Small intestine (tissue), 7 donors: Measurements from ENCODE around the gene ADAP1. TPM values are rescaled to one million over a fixed set of nuclear protein-coding genes. Genes with fewer than 3 reads are reported as not detected.
A peak's percentile ranks its signal among the peaks of the same experiment; 100 is the strongest.

Experiments
- DNase-seq, 2 donors: peaks; one replicate each; pipeline versions ENCODE4 v3.0.0 to v3.0.0-alpha.2; 2013
- FAIRE-seq: peaks from 2 replicates; lab custom pipeline; 2012; peaks lifted over from hg19 to GRCh38; lab: Jason Lieb, UNC
- H3K27ac ChIP-seq, 3 donors: one replicate each; pipeline ENCODE4 v1.5.1; 2013; ENCODE audit warnings: low read length in 2 of 3, mild to moderate bottlenecking in 2 of 3, control low read depth in 1 of 3, inconsistent platforms in 1 of 3, low read depth in 1 of 3, moderate library complexity in 1 of 3
- H3K27me3 ChIP-seq, 3 donors: one replicate each; pipeline ENCODE4 v1.6.1; 2013; ENCODE audit warnings: low read length in 3 of 3, inconsistent platforms in 1 of 3; ENCODE audit not compliant: control insufficient read depth in 3 of 3, insufficient read depth in 3 of 3
- H3K36me3 ChIP-seq, 3 donors: one replicate each; pipeline ENCODE4 v1.6.1; 2013; ENCODE audit warnings: low read length in 3 of 3, inconsistent platforms in 1 of 3, low read depth in 1 of 3, mild to moderate bottlenecking in 1 of 3, moderate library complexity in 1 of 3; ENCODE audit not compliant: control insufficient read depth in 3 of 3, insufficient read depth in 2 of 3
- H3K4me1 ChIP-seq, 3 donors: one replicate each; pipeline ENCODE4 v1.6.1; 2013; ENCODE audit warnings: low read length in 2 of 3, inconsistent platforms in 1 of 3, low read depth in 1 of 3, mild to moderate bottlenecking in 1 of 3, moderate library complexity in 1 of 3; ENCODE audit not compliant: control insufficient read depth in 3 of 3, insufficient read depth in 2 of 3
- H3K4me3 ChIP-seq, 3 donors: one replicate each; pipeline ENCODE4 v1.5.1; 2013; ENCODE audit warnings: low read length in 3 of 3, control low read depth in 1 of 3, inconsistent platforms in 1 of 3, low read depth in 1 of 3, mild to moderate bottlenecking in 1 of 3, moderate library complexity in 1 of 3
- H3K9me3 ChIP-seq, 2 donors: one replicate each; pipeline ENCODE4 v1.6.1; 2013; ENCODE audit warnings: low read depth in 1 of 2, low read length in 1 of 2; ENCODE audit not compliant: control insufficient read depth in 2 of 2, insufficient read depth in 1 of 2
- WGBS, 3 donors: extraction: QIAGEN DNeasy Blood & Tissue Kit; methylation state at CpG; one replicate each; pipeline ENCODE4 v1.1.7; 2013; 5-methylcytosine and 5-hydroxymethylcytosine counted together
- polyA plus RNA-seq, 4 donors: library from polyadenylated mRNA; stranded (reverse) in 3 of 4; unstranded in 1 of 4; fragments of 200-250 nt in 3 of 4; fragments of 120-200 nt in 1 of 4; gene quantifications; one replicate each; pipeline versions ENCODE4 v1.2.1 to v1.2.3, GENCODE V29; 2013
- donor health status: healthy with polysubstance abuse.
- donor health status: control.
- donor health status: control.
- donor health status: Bipolar disorder and iron deficiency.
- donor health status: healthy.

ADAP1 gene
- polyA plus RNA-seq, 4 donors = 69.2 to 113 (median 86.7) TPM

DNA sequence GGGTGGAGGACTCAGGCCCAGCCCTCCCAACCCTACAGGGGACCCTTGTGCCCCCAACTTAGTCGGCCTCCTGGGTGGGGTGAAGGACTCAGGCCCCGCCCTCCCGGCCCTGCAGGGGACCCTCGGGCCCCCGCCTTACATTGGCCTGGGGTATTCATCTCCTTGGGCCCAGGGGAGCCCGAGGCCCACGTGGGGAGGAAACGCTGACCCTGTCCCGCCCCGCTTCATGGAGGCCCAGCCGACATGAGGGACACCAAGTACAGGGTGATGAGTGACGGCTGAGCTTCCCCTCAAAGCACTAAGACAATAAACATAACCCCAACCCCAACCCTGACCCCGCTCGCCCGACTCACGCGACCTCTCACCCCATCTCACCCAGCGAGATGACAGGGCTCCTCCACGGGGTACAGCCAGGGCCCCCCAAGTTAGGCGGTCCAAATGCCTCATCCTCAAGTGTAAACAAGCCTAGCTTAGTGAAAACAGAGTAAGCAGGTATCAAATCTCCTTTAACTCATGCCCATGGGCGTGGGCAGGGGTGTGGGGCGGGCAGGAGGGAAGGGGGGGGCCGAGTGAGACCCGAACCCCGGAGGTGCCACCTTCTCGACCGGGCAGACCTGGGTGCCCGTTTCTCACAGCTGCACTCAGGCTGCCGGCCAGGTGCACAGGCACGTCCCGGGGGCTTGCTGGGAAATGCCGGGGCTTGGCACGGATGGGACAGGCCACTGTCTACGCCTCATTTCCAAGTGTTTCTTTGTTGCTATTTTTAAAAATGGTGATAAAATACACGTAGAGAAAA, 36.7 kb upstream of the ADAP1 start:
- Histone ChIP-seq H3K4me1 (peaks cover 0 to 55% (median 0%) of the 10 kb centered on the region in 3 donors), H3K9me3 (no peaks in the 10 kb centered on the region), H3K36me3 (peaks cover 0 to 54% (median 0%) of the 10 kb centered on the region in 3 donors), H3K27ac (peak overlapping the region in 1 of 3 donors; percentile 51), H3K27me3 (peaks cover 0 to 2% (median 0%) of the 10 kb centered on the region in 3 donors), H3K4me3 (no peak overlapping the region)
- FAIRE-seq (no peak), DNase-seq (no peak)
- 14 to 55% (median 52%) methylated on average over 30 to 35 of the region's 35 CpGs for WGBS, 3 donors

DNA sequence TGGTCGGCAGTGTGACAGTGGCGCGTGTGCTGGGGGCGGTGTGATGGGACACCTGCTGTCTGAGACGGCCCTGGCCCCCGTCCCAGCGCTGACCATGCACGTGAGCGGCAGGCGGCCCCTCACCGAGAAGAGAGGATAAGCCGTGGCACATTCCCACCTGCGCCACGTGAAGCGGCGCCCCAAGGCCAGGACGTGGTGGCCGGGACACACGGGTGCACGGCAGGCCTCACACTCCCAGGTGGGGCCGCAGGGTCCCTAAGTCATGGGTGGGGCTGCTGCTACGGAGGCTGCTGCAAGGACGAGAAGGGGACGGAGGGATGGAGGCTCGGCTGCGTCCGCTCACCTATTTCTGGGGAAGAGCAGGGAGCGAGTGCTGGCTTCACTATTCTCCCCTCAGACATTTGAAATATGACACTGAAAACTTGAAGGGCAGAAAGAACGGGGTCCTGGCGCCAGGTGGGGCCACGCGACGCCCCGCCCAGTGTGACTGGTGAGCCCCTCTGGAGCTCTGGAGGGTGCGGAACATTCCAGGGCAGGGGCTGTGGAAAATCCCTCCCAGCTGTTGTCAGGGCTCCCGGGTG, 36.0 kb upstream of the ADAP1 start:
- peaks cover 0 to 62% (median 0%) of the 10 kb centered on the region in 3 donors for H3K4me1 ChIP-seq
- FAIRE-seq = no peak
- peaks cover 0 to 54% (median 0%) of the 10 kb centered on the region in 3 donors for H3K36me3 ChIP-seq
- WGBS, 3 donors = 73 to 84% (median 83%) methylated on average over 29 to 36 of the region's 36 CpGs
- H3K27me3 ChIP-seq = peaks cover 0 to 2% (median 0%) of the 10 kb centered on the region in 3 donors
- H3K27ac ChIP-seq = peak overlapping the region in 1 of 3 donors; percentile 51
- no peak overlapping the region for H3K4me3 ChIP-seq
- H3K9me3 ChIP-seq = no peaks in the 10 kb centered on the region
- DNase-seq = peak in 1 of 2 donors; percentile 81

DNA sequence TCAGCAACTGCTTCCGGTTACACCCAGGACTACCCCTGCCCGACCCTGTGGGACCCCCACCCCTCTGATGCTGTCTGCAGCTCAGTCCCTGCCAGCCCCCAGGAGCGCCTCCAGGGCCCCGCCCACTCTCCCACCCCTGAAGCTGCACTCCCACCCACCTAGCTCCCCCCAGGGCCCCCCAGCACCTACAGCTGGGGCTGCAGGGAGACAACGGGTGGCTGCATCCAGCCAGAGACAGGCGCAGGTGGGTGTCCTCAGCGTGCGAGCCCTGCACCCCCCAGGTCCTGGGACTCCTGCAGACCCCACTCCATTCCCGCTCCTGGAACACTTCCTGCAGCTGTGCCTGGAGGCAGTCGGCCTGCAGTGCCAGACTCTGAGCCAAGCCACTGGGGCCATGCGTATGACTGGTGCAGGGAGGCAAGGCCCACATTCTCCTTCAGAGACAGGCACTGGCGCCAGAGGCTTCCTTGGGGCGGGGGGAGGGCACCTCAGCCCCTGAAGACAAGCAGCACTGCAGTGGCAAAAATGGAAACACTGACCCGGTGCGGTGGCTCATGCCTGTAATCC, 34.6 kb upstream of the ADAP1 start:
- WGBS, 3 donors = 60 to 83% (median 82%) methylated on average over 12 to 15 of the region's 15 CpGs
- H3K36me3 ChIP-seq = peaks cover 0 to 61% (median 0%) of the 10 kb centered on the region in 3 donors
- FAIRE-seq (no peak), DNase-seq (no peak)
- no peaks in the 10 kb centered on the region for H3K9me3 ChIP-seq
- peaks cover 0 to 2% (median 0%) of the 10 kb centered on the region in 3 donors for H3K27me3 ChIP-seq
- no peak overlapping the region for H3K4me3 ChIP-seq
- H3K4me1 ChIP-seq = peaks cover 0 to 69% (median 0%) of the 10 kb centered on the region in 3 donors
- H3K27ac ChIP-seq = no peak overlapping the region

DNA sequence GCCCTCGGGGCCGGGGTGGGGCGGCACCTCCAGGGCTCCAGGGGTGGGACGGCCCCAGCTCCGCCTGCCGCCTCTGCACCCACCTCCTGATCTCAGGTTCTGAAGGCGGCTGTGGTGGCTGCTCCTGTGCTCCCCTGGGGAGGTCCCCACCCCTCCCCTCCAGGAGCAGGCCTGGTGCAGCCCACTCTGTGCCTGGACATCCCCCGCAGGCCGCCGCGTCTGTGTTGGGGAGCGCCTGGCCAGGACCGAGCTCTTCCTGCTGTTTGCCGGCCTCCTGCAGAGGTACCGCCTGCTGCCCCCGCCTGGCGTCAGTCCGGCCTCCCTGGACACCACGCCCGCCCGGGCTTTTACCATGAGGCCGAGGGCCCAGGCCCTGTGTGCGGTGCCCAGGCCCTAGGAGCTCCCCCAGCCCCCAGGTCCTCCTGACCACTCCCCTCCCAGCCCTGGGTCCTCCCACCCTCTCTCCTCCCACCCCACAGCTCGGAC, 34.0 kb upstream of the ADAP1 start:
- Histone ChIP-seq H3K4me3 (peak overlapping the region in 1 of 3 donors; percentile 11), H3K9me3 (no peaks in the 10 kb centered on the region), H3K27ac (peak overlapping the region in 1 of 3 donors; percentile 40), H3K4me1 (peaks cover 0 to 67% (median 0%) of the 10 kb centered on the region in 3 donors), H3K27me3 (peaks cover 0 to 2% (median 0%) of the 10 kb centered on the region in 3 donors), H3K36me3 (peaks cover 0 to 66% (median 0%) of the 10 kb centered on the region in 3 donors)
- no peak for FAIRE-seq
- no peak for DNase-seq
- WGBS, 3 donors = 37 to 82% (median 75%) methylated on average over 20 to 24 of the region's 24 CpGs

DNA sequence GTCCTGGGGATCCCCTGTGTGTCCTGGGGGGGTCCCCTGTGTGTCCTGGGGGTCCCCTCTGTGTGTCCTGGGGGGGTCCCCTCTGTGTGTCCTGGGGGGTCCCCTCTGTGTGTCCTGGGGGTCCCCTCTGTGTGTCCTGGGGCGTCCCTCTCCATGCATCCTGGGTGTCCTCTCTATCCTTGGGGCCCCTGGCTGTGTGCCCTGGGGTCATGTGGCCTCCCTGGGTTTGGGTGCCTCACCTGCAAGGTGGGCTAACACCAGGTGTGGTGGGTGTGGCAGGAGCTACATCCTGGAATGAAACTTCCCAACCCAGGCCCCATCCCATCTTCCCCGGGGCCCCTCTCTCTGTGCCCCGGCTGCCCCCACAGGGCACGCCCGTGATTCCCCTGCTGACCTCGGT, 33.4 kb upstream of the ADAP1 start:
- DNase-seq (no peak), FAIRE-seq (no peak)
- 52 to 81% (median 72%) methylated on average over 6 of the region's 6 CpGs for WGBS, 3 donors
- H3K9me3 ChIP-seq = no peaks in the 10 kb centered on the region
- peaks cover 0 to 2% (median 0%) of the 10 kb centered on the region in 3 donors for H3K27me3 ChIP-seq
- H3K36me3 ChIP-seq = peaks cover 0 to 69% (median 0%) of the 10 kb centered on the region in 3 donors
- H3K27ac ChIP-seq = peak overlapping the region in 1 of 3 donors; percentile 40
- peak overlapping the region in 1 of 3 donors; percentile 95 for H3K4me3 ChIP-seq
- peaks cover 0 to 63% (median 0%) of the 10 kb centered on the region in 3 donors for H3K4me1 ChIP-seq

DNA sequence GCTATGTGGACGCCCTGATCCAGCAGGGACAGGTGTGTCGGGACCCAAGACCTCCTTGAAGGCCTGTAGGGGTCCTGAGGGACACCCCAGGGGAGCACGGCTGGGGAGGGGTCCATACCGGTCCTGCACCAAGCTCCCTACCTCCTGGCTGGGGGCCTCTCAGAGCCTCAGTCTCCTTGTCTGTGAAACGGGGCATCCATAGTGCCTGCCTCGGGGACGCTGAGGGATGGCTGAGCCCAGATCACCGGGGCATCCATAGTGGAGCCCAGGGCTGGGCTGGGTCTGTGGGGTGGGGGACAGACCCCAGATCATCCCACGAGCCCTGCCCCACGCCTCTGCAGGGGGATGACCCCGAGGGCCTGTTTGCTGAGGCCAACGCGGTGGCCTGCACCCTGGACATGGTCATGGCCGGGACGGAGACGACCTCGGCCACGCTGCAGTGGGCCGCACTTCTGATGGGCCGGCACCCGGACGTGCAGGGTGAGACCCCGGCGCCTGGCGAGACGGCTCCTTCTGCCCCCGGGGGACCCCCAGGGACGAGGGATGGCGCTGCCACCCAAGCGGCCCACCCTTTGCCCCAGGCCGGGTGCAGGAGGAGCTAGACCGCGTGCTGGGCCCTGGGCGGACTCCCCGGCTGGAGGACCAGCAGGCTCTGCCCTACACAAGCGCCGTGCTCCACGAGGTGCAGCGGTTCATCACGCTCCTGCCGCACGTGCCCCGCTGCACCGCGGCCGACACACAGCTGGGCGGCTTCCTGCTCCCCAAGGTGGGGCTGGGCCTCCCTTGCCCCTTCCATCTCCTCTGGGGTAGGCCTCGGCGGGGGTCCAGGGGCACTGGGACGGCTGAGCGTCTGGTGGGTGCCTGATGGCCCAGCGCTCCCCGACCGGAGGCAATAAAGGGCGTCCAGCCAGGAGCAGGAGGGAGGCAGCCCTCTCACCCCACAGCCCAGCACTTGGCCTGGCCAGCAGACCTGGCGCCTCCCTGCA, 32.6 kb upstream of the ADAP1 start:
- H3K4me3 ChIP-seq = peak overlapping the region in 1 of 3 donors; percentile 95
- 85 to 86% (median 86%) methylated on average over 41 to 56 of the region's 56 CpGs for WGBS, 3 donors

DNA sequence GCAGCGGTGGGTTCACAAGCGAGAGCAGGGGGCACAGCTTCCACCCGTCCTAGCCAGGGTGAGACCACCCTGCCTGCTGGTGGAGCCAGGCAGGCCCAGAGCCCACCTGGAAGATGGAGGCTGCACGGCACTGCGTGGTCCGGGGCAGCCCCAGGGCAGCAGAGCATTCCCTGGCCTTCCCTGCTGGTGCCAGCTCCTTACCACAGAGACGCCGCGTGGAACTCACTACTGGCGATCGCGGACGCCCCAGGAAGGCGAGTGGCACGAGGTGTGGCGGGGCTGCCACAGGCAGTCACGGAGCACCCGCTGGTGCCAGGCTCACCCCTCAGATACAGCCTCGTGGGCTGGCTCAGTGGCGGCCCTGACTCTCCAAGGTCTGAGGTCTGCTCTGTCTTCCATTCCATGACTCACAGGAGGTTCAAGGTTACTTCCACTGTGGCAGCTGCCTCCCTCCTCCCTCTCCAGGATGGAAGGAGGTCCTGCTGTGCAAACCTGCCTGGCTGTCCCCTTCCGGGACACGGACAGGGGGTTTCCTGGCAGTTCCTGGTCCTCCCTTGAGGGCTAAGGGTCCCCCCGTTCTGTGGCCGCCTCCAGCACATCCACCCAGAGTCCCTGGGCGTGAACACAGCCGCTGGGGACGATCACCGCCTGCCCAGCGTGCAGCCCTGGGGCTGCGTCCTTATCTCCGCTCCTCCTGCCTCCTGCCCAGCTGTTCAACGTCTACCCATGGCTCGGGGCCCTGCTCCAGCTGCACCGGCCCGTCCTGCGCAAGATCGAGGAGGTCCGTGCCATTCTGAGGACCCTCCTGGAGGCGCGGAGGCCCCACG, 31.6 kb upstream of the ADAP1 start:
- FAIRE-seq (no peak), DNase-seq (peak; percentile 72 to 89)
- H3K9me3 ChIP-seq = no peaks in the 10 kb centered on the region
- H3K4me1 ChIP-seq = peaks cover 0 to 61% (median 0%) of the 10 kb centered on the region in 3 donors
- H3K27ac ChIP-seq = peak overlapping the region in 2 of 3 donors; percentile 40 to 44
- H3K36me3 ChIP-seq = peaks cover 0 to 69% (median 0%) of the 10 kb centered on the region in 3 donors
- H3K27me3 ChIP-seq = peaks cover 0 to 2% (median 0%) of the 10 kb centered on the region in 3 donors
- 33 to 51% (median 36%) methylated on average over 35 to 41 of the region's 41 CpGs for WGBS, 3 donors
- H3K4me3 ChIP-seq = peak overlapping the region in 1 of 3 donors; percentile 95

More for the DNA sequence above, 32.6 kb upstream of the ADAP1 start:
- FAIRE-seq (no peak), DNase-seq (peak in 1 of 2 donors; percentile 39)
- Histone ChIP-seq H3K9me3 (no peaks in the 10 kb centered on the region), H3K36me3 (peaks cover 0 to 69% (median 0%) of the 10 kb centered on the region in 3 donors), H3K27ac (peak overlapping the region in 2 of 3 donors; percentile 40 to 44), H3K27me3 (peaks cover 0 to 2% (median 0%) of the 10 kb centered on the region in 3 donors), H3K4me1 (peaks cover 0 to 63% (median 0%) of the 10 kb centered on the region in 3 donors)
